Measurements from ENCODE around the gene RGL3. TPM values are rescaled to one million over a fixed set of nuclear protein-coding genes. Genes with fewer than 3 reads are reported as not detected.

The RGL3 gene
- total and polyA plus RNA-seq, 2 of the 4 experiments (the other 2 are of a cell fraction), result 0.18 to 0.62 TPM

- H2BK5ac ChIP-seq (ENCODE audit: low read depth, low read length, poor library complexity, severe bottlenecking), result peak overlapping the region; percentile 81
- peak overlapping the region; percentile 41; the same call in 1 of the 2 replicates for H3K23ac ChIP-seq (ENCODE audit: low read depth, low read length)
- no peaks in the 10 kb centered on the region for H3K36me3 ChIP-seq (ENCODE audit: control insufficient read depth, insufficient read depth, low read length)
- BruUV-seq (replicated peaks), result no TSS peak
- in situ Hi-C loops (cut with MboI; ENCODE audit: low sequenced_read_pairs), result no loop called here
- H2BK20ac ChIP-seq (ENCODE audit: low read depth, low read length), result no peak overlapping the region
- peaks cover 11% of the 10 kb centered on the region; the same call in 1 of the 2 replicates for H4K20me1 ChIP-seq (ENCODE audit: insufficient read depth, low read length)
- DNase-seq (peak; percentile 93), ATAC-seq (ENCODE audit: low read depth) (peak; percentile 88)
- H4K91ac ChIP-seq (ENCODE audit: insufficient read depth, low read depth, low read length), result peak overlapping the region; percentile 81; the same call in 1 of the 2 replicates
- H3K4ac ChIP-seq (ENCODE audit: low read depth, low read length), result peak overlapping the region; percentile 29
- peak overlapping the region; percentile 86 for H3K4me3 ChIP-seq (ENCODE audit: insufficient read depth, low read depth, low read length)
- peak overlapping the region; percentile 97 for H3K4me2 ChIP-seq (ENCODE audit: low read depth, low read length)
- peak overlapping the region; percentile 9 to 71; a peak in 2 of 4 replicates for H4K8ac ChIP-seq (ENCODE audit: low read depth in 2 of 2, low read length in 2 of 2)
- peaks cover 8 to 25% of the 10 kb centered on the region in 2 experiments for H3K79me1 ChIP-seq (ENCODE audit: low read depth in 1 of 2, low read length in 2 of 2)
- no peak overlapping the region for H3K56ac ChIP-seq (ENCODE audit: extremely low read depth, insufficient read depth, low read length)
- peak overlapping the region; percentile 45 for H2BK120ac ChIP-seq (ENCODE audit: low read depth, low read length)
- H3K9me3 ChIP-seq (ENCODE audit: control insufficient read depth, insufficient read depth, low read length), result no peaks in the 10 kb centered on the region
- H2AK5ac ChIP-seq (ENCODE audit: low read depth, low read length), result peak overlapping the region; percentile 51
- peak overlapping the region; percentile 96 for H2AFZ ChIP-seq (replicated peaks; ENCODE audit: low read length, poor library complexity)
- peak; percentile 70; the same call in 1 of the 2 replicates for TF ChIP-seq MAZ (IDR thresholded peaks at IDR 0.05; ENCODE audit: borderline replicate concordance, low read depth, low read length)
- TF ChIP-seq CEBPB (IDR thresholded peaks at IDR 0.05; ENCODE audit: low read depth, low read length), result no peak
- peak; percentile 28; the same call in 1 of the 2 replicates for TF ChIP-seq SMC3 (IDR thresholded peaks at IDR 0.05; ENCODE audit: low read depth, low read length)
- TF ChIP-seq FOS (IDR thresholded peaks at IDR 0.05; ENCODE audit: low read depth, low read length), result 0 out of 2 replicates have a peak, but pooled peaks have one; percentile 15
- TF ChIP-seq MXI1 (IDR thresholded peaks at IDR 0.05; ENCODE audit: borderline replicate concordance, low read depth, low read length), result no peak
- peak; percentile 91 for TF ChIP-seq POLR2A (IDR thresholded peaks at IDR 0.05; ENCODE audit: low read depth, low read length)
- peak; percentile 43; the same call in 1 of the 2 replicates for TF ChIP-seq RAD21 (IDR thresholded peaks at IDR 0.05; ENCODE audit: low read length)
- TF ChIP-seq, protein P1, sequence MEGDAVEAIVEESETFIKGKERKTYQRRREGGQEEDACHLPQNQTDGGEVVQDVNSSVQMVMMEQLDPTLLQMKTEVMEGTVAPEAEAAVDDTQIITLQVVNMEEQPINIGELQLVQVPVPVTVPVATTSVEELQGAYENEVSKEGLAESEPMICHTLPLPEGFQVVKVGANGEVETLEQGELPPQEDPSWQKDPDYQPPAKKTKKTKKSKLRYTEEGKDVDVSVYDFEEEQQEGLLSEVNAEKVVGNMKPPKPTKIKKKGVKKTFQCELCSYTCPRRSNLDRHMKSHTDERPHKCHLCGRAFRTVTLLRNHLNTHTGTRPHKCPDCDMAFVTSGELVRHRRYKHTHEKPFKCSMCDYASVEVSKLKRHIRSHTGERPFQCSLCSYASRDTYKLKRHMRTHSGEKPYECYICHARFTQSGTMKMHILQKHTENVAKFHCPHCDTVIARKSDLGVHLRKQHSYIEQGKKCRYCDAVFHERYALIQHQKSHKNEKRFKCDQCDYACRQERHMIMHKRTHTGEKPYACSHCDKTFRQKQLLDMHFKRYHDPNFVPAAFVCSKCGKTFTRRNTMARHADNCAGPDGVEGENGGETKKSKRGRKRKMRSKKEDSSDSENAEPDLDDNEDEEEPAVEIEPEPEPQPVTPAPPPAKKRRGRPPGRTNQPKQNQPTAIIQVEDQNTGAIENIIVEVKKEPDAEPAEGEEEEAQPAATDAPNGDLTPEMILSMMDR (conservative IDR thresholded peaks at IDR 0.05; ENCODE audit: low read depth, low read length), result peak; percentile 53
- 0 out of 2 replicates have a peak overlapping the region, but pooled peaks have one; percentile 4 for H3K14ac ChIP-seq (replicated peaks; ENCODE audit: low read depth, low read length)
- H3K27me3 ChIP-seq (ENCODE audit: control insufficient read depth, insufficient read depth, low read length), result no peaks in the 10 kb centered on the region; the same call in 1 of the 2 replicates
- peaks cover 20% of the 10 kb centered on the region for H3K4me1 ChIP-seq (ENCODE audit: control insufficient read depth, insufficient read depth, low read length)
- H2BK15ac ChIP-seq (ENCODE audit: low read depth, low read length), result peak overlapping the region; percentile 22; the same call in 1 of the 3 replicates
- peak overlapping the region; percentile 60; the same call in 1 of the 2 replicates for H4K5ac ChIP-seq (ENCODE audit: low read depth, low read length)
- CTCF ChIA-PET, result interaction anchor here (0.5 to 2.9 kb wide), 17 partner anchors 11 to 178 kb away, joined by 3 to 9 read pairs (median 4); partner anchors contain the start of genes ELOF1, ODAD3 and PRKCSH
- peak overlapping the region; percentile 68 for H2AK9ac ChIP-seq (replicated peaks; ENCODE audit: low read depth, low read length, poor library complexity)
- peak overlapping the region; percentile 65 for H3K9ac ChIP-seq (ENCODE audit: low read depth, low read length)
- H3K9me1 ChIP-seq (ENCODE audit: insufficient read depth, low read length), result peaks cover 23% of the 10 kb centered on the region
- POLR2A ChIA-PET (ENCODE audit: unreplicated experiment), result interaction anchor here (0.5 to 1.3 kb wide), 4 partner anchors 11 to 87 kb away, joined by 3 to 14 read pairs (median 4); no protein-coding TSS in a partner anchor
- peak overlapping the region; percentile 43 for H3K18ac ChIP-seq (ENCODE audit: low read depth, low read length)
- H3K27ac ChIP-seq (ENCODE audit: insufficient read depth, low read length), result peak overlapping the region; percentile 62
- 1% methylated on average over 34 of the region's 54 CpGs; no CpG with 5 or more reads in 1 of the 2 experiments for WGBS, 2 experiments (ENCODE audit: extremely low coverage in 2 of 2, insufficient read length in 1 of 2)
- intact Hi-C loops (cut with micrococcal nuclease), result loop anchor here (1.0 to 5.0 kb wide), 3 partner anchors 41 to 102 kb away; no protein-coding TSS in a partner anchor
- dilution Hi-C loops (cut with HindIII; ENCODE audit: low sequenced_read_pairs, unreplicated experiment), result no loop called here
Measured at GRCh38 chr19:11380653-11381537, 38.2 kb downstream of the RGL3 start.

All from IMR-90 (cell line).